Measurements from ENCODE around the gene EFNB1.
"Not testable (repeated sequence)": the region's sequence is repeated elsewhere in the genome, so short reads cannot be mapped to it uniquely, and the experiment has no call there.

Gene EFNB1

GRCh38 chrX:68789966-68790365, 38.9 kb upstream of the EFNB1 start:
- Histone ChIP-seq H3K4me2 (ENCODE audit: insufficient read depth, low read length) (no peak overlapping the region), H3K9ac (ENCODE audit: low read depth, low read length) (no peak overlapping the region), H3K27me3 (ENCODE audit: insufficient read depth, low read length, poor library complexity) (no peaks in the 10 kb centered on the region), H3K27ac (ENCODE audit: low read length) (no peak overlapping the region), H3K36me3 (ENCODE audit: insufficient read depth, low read length) (no peaks in the 10 kb centered on the region), H2AFZ (ENCODE audit: low read depth, low read length) (no peak overlapping the region), H3K79me2 (ENCODE audit: insufficient read depth, low read length) (no peaks in the 10 kb centered on the region), H3K9me3 (ENCODE audit: insufficient read depth, low read length, severe bottlenecking) (no peaks in the 10 kb centered on the region), H4K20me1 (ENCODE audit: insufficient read depth, low read length) (no peaks in the 10 kb centered on the region), H3K4me1 (ENCODE audit: insufficient read depth, low read length) (no peaks in the 10 kb centered on the region), H3K4me3 (ENCODE audit: low read depth in 1 of 2, low read length in 2 of 2) (no peak overlapping the region)
- ATAC-seq (ENCODE audit: insufficient read depth, low read depth): no peak
- no peak for DNase-seq
- no peak for TF ChIP-seq EZH2 (IDR thresholded peaks at IDR 0.05; ENCODE audit: borderline replicate concordance, low read depth, low read length, severe bottlenecking)
- TF ChIP-seq, protein P1, sequence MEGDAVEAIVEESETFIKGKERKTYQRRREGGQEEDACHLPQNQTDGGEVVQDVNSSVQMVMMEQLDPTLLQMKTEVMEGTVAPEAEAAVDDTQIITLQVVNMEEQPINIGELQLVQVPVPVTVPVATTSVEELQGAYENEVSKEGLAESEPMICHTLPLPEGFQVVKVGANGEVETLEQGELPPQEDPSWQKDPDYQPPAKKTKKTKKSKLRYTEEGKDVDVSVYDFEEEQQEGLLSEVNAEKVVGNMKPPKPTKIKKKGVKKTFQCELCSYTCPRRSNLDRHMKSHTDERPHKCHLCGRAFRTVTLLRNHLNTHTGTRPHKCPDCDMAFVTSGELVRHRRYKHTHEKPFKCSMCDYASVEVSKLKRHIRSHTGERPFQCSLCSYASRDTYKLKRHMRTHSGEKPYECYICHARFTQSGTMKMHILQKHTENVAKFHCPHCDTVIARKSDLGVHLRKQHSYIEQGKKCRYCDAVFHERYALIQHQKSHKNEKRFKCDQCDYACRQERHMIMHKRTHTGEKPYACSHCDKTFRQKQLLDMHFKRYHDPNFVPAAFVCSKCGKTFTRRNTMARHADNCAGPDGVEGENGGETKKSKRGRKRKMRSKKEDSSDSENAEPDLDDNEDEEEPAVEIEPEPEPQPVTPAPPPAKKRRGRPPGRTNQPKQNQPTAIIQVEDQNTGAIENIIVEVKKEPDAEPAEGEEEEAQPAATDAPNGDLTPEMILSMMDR (IDR thresholded peaks at IDR 0.05; ENCODE audit: borderline replicate concordance, extremely low read depth, low read length, poor library complexity, severe bottlenecking): no peak

DNA sequence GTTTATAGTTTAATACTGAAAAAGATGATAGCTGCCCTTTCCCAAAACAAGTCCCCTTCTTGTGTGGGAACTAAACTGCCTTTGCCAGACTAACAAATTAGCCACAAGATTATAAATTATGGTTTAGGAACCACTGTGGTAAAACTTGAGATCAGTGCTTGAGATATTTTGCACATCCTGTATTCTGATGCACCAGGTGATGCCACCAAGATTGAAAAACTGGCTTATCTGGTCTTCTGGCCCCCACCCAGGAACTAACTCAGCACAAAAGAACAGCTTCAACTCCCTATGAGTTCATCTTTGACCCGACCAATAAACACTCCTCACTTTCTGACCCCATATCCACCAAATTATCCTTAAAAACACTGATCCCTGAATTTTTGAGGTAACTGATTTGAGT, 36.7 kb upstream of the EFNB1 start:
- no peak for ATAC-seq (ENCODE audit: insufficient read depth, low read depth)
- H3K9me3 ChIP-seq (ENCODE audit: insufficient read depth, low read length, severe bottlenecking): no peaks in the 10 kb centered on the region

GRCh38 chrX:68794461-68794860, 34.4 kb upstream of the EFNB1 start:
- Histone ChIP-seq H3K9ac (ENCODE audit: low read depth, low read length) (no peak overlapping the region), H3K79me2 (ENCODE audit: insufficient read depth, low read length) (no peaks in the 10 kb centered on the region), H4K20me1 (ENCODE audit: insufficient read depth, low read length) (no peaks in the 10 kb centered on the region), H3K27ac (ENCODE audit: low read length) (no peak overlapping the region), H2AFZ (ENCODE audit: low read depth, low read length) (no peak overlapping the region), H3K9me3 (ENCODE audit: insufficient read depth, low read length, severe bottlenecking) (no peaks in the 10 kb centered on the region), H3K27me3 (ENCODE audit: insufficient read depth, low read length, poor library complexity) (no peaks in the 10 kb centered on the region), H3K36me3 (ENCODE audit: insufficient read depth, low read length) (no peaks in the 10 kb centered on the region), H3K4me2 (ENCODE audit: insufficient read depth, low read length) (no peak overlapping the region), H3K4me3 (ENCODE audit: low read depth in 1 of 2, low read length in 2 of 2) (no peak overlapping the region), H3K4me1 (ENCODE audit: insufficient read depth, low read length) (no peaks in the 10 kb centered on the region)
- ATAC-seq (ENCODE audit: insufficient read depth, low read depth): no peak
- TF ChIP-seq EZH2 (IDR thresholded peaks at IDR 0.05; ENCODE audit: borderline replicate concordance, low read depth, low read length, severe bottlenecking): no peak
- TF ChIP-seq, protein P1 (IDR thresholded peaks at IDR 0.05; ENCODE audit: borderline replicate concordance, extremely low read depth, low read length, poor library complexity, severe bottlenecking): no peak
- no peak for DNase-seq

More for the DNA sequence above, 36.7 kb upstream of the EFNB1 start:
- no peaks in the 10 kb centered on the region for H3K36me3 ChIP-seq (ENCODE audit: insufficient read depth, low read length)
- H3K27me3 ChIP-seq (ENCODE audit: insufficient read depth, low read length, poor library complexity): no peaks in the 10 kb centered on the region
- no peak for TF ChIP-seq EZH2 (IDR thresholded peaks at IDR 0.05; ENCODE audit: borderline replicate concordance, low read depth, low read length, severe bottlenecking)
- TF ChIP-seq, protein P1 (IDR thresholded peaks at IDR 0.05; ENCODE audit: borderline replicate concordance, extremely low read depth, low read length, poor library complexity, severe bottlenecking): no peak
- H3K4me1 ChIP-seq (ENCODE audit: insufficient read depth, low read length): no peaks in the 10 kb centered on the region
- no peak overlapping the region for H2AFZ ChIP-seq (ENCODE audit: low read depth, low read length)
- no peak for DNase-seq
- no peak overlapping the region for H3K9ac ChIP-seq (ENCODE audit: low read depth, low read length)
- H3K4me2 ChIP-seq (ENCODE audit: insufficient read depth, low read length): no peak overlapping the region
- H4K20me1 ChIP-seq (ENCODE audit: insufficient read depth, low read length): no peaks in the 10 kb centered on the region
- no peak overlapping the region for H3K4me3 ChIP-seq (ENCODE audit: low read depth in 1 of 2, low read length in 2 of 2)
- H3K79me2 ChIP-seq (ENCODE audit: insufficient read depth, low read length): no peaks in the 10 kb centered on the region
- no peak overlapping the region for H3K27ac ChIP-seq (ENCODE audit: low read length)

- H3K9me3 ChIP-seq (ENCODE audit: insufficient read depth, low read length, severe bottlenecking): no peaks in the 10 kb centered on the region
- no peaks in the 10 kb centered on the region for H4K20me1 ChIP-seq (ENCODE audit: insufficient read depth, low read length)
- no peaks in the 10 kb centered on the region for H3K36me3 ChIP-seq (ENCODE audit: insufficient read depth, low read length)
- no peaks in the 10 kb centered on the region for H3K4me1 ChIP-seq (ENCODE audit: insufficient read depth, low read length)
- H3K4me2 ChIP-seq (ENCODE audit: insufficient read depth, low read length): no peak overlapping the region
- DNase-seq: no peak
- TF ChIP-seq EZH2 (IDR thresholded peaks at IDR 0.05; ENCODE audit: borderline replicate concordance, low read depth, low read length, severe bottlenecking): no peak
- TF ChIP-seq, protein P1 (IDR thresholded peaks at IDR 0.05; ENCODE audit: borderline replicate concordance, extremely low read depth, low read length, poor library complexity, severe bottlenecking): no peak
- no peaks in the 10 kb centered on the region for H3K27me3 ChIP-seq (ENCODE audit: insufficient read depth, low read length, poor library complexity)
- no peak for ATAC-seq (ENCODE audit: insufficient read depth, low read depth)
- H3K4me3 ChIP-seq (ENCODE audit: low read depth in 1 of 2, low read length in 2 of 2): no peak overlapping the region
- H3K79me2 ChIP-seq (ENCODE audit: insufficient read depth, low read length): no peaks in the 10 kb centered on the region
- H3K27ac ChIP-seq (ENCODE audit: low read length): no peak overlapping the region
- no peak overlapping the region for H3K9ac ChIP-seq (ENCODE audit: low read depth, low read length)
- no peak overlapping the region for H2AFZ ChIP-seq (ENCODE audit: low read depth, low read length)
These were observed 33.1 kb upstream of the EFNB1 start for GRCh38 chrX:68795741-68796140.

DNA sequence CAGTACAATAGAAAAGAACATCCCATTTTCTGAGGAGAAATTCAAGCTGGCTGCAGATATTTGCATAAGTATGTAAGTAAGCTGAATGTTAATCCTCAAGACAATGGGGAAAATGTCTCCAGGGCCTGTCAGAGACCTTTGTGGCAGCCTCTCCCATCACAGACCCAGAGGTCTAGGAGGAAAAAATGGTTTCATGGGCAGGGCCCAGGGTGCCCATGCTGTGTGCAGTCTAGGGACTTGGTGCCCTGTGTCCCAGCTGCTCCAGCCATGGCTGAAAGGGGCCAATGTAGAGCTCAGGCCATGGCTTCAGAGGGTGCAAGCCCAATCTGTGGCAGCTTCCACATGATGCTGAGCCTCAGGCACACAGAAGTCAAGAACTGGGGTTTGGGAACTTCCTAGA, 30.4 kb upstream of the EFNB1 start:
- H3K27me3 ChIP-seq (ENCODE audit: insufficient read depth, low read length, poor library complexity); H3K9ac ChIP-seq (ENCODE audit: low read depth, low read length); H3K4me2 ChIP-seq (ENCODE audit: insufficient read depth, low read length): not testable (repeated sequence)

More for the DNA sequence above, 30.4 kb upstream of the EFNB1 start:
- not testable (repeated sequence) for DNase-seq; H3K9me3 ChIP-seq (ENCODE audit: insufficient read depth, low read length, severe bottlenecking); H3K79me2 ChIP-seq (ENCODE audit: insufficient read depth, low read length); H3K27ac ChIP-seq (ENCODE audit: low read length); ATAC-seq (ENCODE audit: insufficient read depth, low read depth); H3K36me3 ChIP-seq (ENCODE audit: insufficient read depth, low read length); H2AFZ ChIP-seq (ENCODE audit: low read depth, low read length); H4K20me1 ChIP-seq (ENCODE audit: insufficient read depth, low read length); H3K4me3 ChIP-seq (ENCODE audit: low read depth in 1 of 2, low read length in 2 of 2); H3K4me1 ChIP-seq (ENCODE audit: insufficient read depth, low read length)
